SK-N-SH treated with all-trans-retinoic acid at 6 μM for 48 hours (cell line): ENCODE measurements around the gene STEAP1.

Experiments
- ATAC-seq: fragments of 200-7000 bp; cut with Tn5 transposase; 3 replicates; pipeline ENCODE4 v1.9.1; 2020; ENCODE audit warnings: mild to moderate bottlenecking, moderate library complexity
- ARNTL ChIP-seq: fragments of 450-650 bp; formaldehyde crosslinking; IDR thresholded peaks from 2 replicates; pipeline ENCODE4 v1.5.0; 2020; ENCODE audit warnings: low read depth, mild to moderate bottlenecking, moderate library complexity, borderline replicate concordance
- BACH2 ChIP-seq: fragments of 250-450 bp; sonication (Bioruptor Pico); IDR thresholded peaks from 2 replicates; pipeline ENCODE4 v1.9.0; 2021; ENCODE audit warnings: mild to moderate bottlenecking, borderline replicate concordance
- CSDC2 ChIP-seq: fragments of 250-450 bp; sonication (Bioruptor Pico); IDR thresholded peaks from 2 replicates; pipeline ENCODE4 v1.5.0; 2020; ENCODE audit warnings: mild to moderate bottlenecking, moderate library complexity
- ESRRG ChIP-seq: fragments of 250-450 bp; sonication (Bioruptor Pico); IDR thresholded peaks from 2 replicates; pipeline ENCODE4 v1.6.1; 2021; ENCODE audit warnings: mild to moderate bottlenecking
- ISL1 ChIP-seq: fragments of 250-450 bp; sonication (Bioruptor Pico); IDR thresholded peaks from 2 replicates; pipeline ENCODE4 v2.1.2; 2022; ENCODE audit warnings: mild to moderate bottlenecking, moderate library complexity
- POU6F1 ChIP-seq: fragments of 250-450 bp; sonication (Bioruptor Pico); IDR thresholded peaks from 2 replicates; pipeline ENCODE4 v1.8.0; 2021; ENCODE audit warnings: low read depth, mild to moderate bottlenecking, moderate library complexity, borderline replicate concordance
- PPARA ChIP-seq: fragments of 250-450 bp; sonication (Bioruptor Pico); IDR thresholded peaks from 2 replicates; pipeline ENCODE4 v1.5.0; 2020; ENCODE audit warnings: mild to moderate bottlenecking, borderline replicate concordance
- RARB ChIP-seq: fragments of 250-450 bp; sonication (Bioruptor Pico); IDR thresholded peaks from 2 replicates; pipeline ENCODE4 v1.8.0; 2021; ENCODE audit warnings: mild to moderate bottlenecking, moderate library complexity
- SNAI2 ChIP-seq: fragments of 250-450 bp; sonication (Bioruptor Pico); IDR thresholded peaks from 2 replicates; pipeline ENCODE4 v1.5.0; 2020; ENCODE audit warnings: mild to moderate bottlenecking, moderate library complexity
- TCF4 ChIP-seq: fragments of 250-450 bp; sonication (Bioruptor Pico); IDR thresholded peaks from 2 replicates; pipeline ENCODE4 v1.8.0; 2021; ENCODE audit warnings: mild to moderate bottlenecking, moderate library complexity, borderline replicate concordance
- TOX ChIP-seq: fragments of 250-450 bp; sonication (Bioruptor Pico); IDR thresholded peaks from 2 replicates; pipeline ENCODE4 v1.8.0; 2021; ENCODE audit warnings: mild to moderate bottlenecking, moderate library complexity, borderline replicate concordance
- ZC3H10 ChIP-seq: fragments of 250-450 bp; sonication (Bioruptor Pico); IDR thresholded peaks from 2 replicates; pipeline ENCODE4 v1.5.1; 2021; ENCODE audit warnings: mild to moderate bottlenecking, moderate library complexity
- ZFP3 ChIP-seq: fragments of 250-450 bp; sonication (Bioruptor Pico); IDR thresholded peaks from 2 replicates; pipeline ENCODE4 v1.5.0; 2020; ENCODE audit warnings: mild to moderate bottlenecking, moderate library complexity
- ZNF565 ChIP-seq: fragments of 450-650 bp; formaldehyde crosslinking; conservative IDR thresholded peaks from 2 replicates; pipeline ENCODE4 v1.5.0; 2020; ENCODE audit warnings: low read depth, mild to moderate bottlenecking, moderate library complexity
- ZNF70 ChIP-seq: fragments of 450-650 bp; formaldehyde crosslinking; IDR thresholded peaks from 2 replicates; pipeline ENCODE4 v1.5.0; 2020; ENCODE audit warnings: mild to moderate bottlenecking, moderate library complexity
- ZNF8 ChIP-seq: fragments of 450-650 bp; formaldehyde crosslinking; IDR thresholded peaks from 2 replicates; pipeline ENCODE4 v1.5.0; 2020; ENCODE audit warnings: mild to moderate bottlenecking, moderate library complexity
- TF ChIP-seq, protein P1 (sequence below): fragments of 250-450 bp; sonication (Bioruptor Pico); IDR thresholded peaks from 2 replicates; pipeline ENCODE4 v1.5.1; 2020; ENCODE audit warnings: low read depth, mild to moderate bottlenecking, moderate library complexity
- TF ChIP-seq, protein P2 (sequence below): fragments of 250-450 bp; sonication (Bioruptor Pico); IDR thresholded peaks from 2 replicates; pipeline ENCODE4 v1.5.0; 2020; ENCODE audit warnings: mild to moderate bottlenecking, moderate library complexity
- TF ChIP-seq, protein P3 (sequence below): fragments of 250-450 bp; sonication (Bioruptor Pico); IDR thresholded peaks from 2 replicates; pipeline ENCODE4 v1.5.1; 2021; ENCODE audit warnings: mild to moderate bottlenecking, moderate library complexity

Gene STEAP1

GRCh38 chr7:90207956-90208355, 53.7 kb downstream of the STEAP1 start:
- TF ChIP-seq ZNF70 (CRISPR knock-in tag) (no peak), ZNF565 (CRISPR knock-in tag) (no peak), ISL1 (CRISPR knock-in tag) (no peak), SNAI2 (CRISPR knock-in tag) (no peak), BACH2 (CRISPR knock-in tag) (no peak), ESRRG (CRISPR knock-in tag) (no peak), ARNTL (CRISPR knock-in tag) (no peak), RARB (CRISPR knock-in tag) (no peak), POU6F1 (CRISPR knock-in tag) (no peak)
- TF ChIP-seq, protein P1, sequence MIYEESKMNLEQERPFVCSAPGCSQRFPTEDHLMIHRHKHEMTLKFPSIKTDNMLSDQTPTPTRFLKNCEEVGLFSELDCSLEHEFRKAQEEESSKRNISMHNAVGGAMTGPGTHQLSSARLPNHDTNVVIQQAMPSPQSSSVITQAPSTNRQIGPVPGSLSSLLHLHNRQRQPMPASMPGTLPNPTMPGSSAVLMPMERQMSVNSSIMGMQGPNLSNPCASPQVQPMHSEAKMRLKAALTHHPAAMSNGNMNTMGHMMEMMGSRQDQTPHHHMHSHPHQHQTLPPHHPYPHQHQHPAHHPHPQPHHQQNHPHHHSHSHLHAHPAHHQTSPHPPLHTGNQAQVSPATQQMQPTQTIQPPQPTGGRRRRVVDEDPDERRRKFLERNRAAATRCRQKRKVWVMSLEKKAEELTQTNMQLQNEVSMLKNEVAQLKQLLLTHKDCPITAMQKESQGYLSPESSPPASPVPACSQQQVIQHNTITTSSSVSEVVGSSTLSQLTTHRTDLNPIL, result no peak
- TF ChIP-seq, protein P2, sequence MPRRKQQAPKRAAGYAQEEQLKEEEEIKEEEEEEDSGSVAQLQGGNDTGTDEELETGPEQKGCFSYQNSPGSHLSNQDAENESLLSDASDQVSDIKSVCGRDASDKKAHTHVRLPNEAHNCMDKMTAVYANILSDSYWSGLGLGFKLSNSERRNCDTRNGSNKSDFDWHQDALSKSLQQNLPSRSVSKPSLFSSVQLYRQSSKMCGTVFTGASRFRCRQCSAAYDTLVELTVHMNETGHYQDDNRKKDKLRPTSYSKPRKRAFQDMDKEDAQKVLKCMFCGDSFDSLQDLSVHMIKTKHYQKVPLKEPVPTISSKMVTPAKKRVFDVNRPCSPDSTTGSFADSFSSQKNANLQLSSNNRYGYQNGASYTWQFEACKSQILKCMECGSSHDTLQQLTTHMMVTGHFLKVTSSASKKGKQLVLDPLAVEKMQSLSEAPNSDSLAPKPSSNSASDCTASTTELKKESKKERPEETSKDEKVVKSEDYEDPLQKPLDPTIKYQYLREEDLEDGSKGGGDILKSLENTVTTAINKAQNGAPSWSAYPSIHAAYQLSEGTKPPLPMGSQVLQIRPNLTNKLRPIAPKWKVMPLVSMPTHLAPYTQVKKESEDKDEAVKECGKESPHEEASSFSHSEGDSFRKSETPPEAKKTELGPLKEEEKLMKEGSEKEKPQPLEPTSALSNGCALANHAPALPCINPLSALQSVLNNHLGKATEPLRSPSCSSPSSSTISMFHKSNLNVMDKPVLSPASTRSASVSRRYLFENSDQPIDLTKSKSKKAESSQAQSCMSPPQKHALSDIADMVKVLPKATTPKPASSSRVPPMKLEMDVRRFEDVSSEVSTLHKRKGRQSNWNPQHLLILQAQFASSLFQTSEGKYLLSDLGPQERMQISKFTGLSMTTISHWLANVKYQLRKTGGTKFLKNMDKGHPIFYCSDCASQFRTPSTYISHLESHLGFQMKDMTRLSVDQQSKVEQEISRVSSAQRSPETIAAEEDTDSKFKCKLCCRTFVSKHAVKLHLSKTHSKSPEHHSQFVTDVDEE (CRISPR knock-in tag), result no peak
- TF ChIP-seq, protein P3, sequence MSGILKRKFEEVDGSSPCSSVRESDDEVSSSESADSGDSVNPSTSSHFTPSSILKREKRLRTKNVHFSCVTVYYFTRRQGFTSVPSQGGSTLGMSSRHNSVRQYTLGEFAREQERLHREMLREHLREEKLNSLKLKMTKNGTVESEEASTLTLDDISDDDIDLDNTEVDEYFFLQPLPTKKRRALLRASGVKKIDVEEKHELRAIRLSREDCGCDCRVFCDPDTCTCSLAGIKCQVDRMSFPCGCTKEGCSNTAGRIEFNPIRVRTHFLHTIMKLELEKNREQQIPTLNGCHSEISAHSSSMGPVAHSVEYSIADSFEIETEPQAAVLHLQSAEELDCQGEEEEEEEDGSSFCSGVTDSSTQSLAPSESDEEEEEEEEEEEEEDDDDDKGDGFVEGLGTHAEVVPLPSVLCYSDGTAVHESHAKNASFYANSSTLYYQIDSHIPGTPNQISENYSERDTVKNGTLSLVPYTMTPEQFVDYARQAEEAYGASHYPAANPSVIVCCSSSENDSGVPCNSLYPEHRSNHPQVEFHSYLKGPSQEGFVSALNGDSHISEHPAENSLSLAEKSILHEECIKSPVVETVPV (CRISPR knock-in tag), result no peak
- no peak for ATAC-seq

- no peak for ATAC-seq
Observed at GRCh38 chr7:90209776-90210175, 55.5 kb downstream of the STEAP1 start.

GRCh38 chr7:90210475-90210874, 56.2 kb downstream of the STEAP1 start:
- no peak for ATAC-seq
- TF ChIP-seq CSDC2 (no peak), ZC3H10 (CRISPR knock-in tag) (no peak), ZNF70 (CRISPR knock-in tag) (no peak), ARNTL (CRISPR knock-in tag) (no peak), TCF4 (CRISPR knock-in tag) (no peak), PPARA (no peak), POU6F1 (CRISPR knock-in tag) (no peak), ZFP3 (CRISPR knock-in tag) (no peak), TOX (CRISPR knock-in tag) (no peak), ZNF8 (no peak)
- TF ChIP-seq, protein P2 (CRISPR knock-in tag), result no peak

More at GRCh38 chr7:90209776-90210175, 55.5 kb downstream of the STEAP1 start:
- TF ChIP-seq, protein P1, result no peak
